ENCODE results near the gene TFR2. TPM values are rescaled to one million over a fixed set of nuclear protein-coding genes. Genes with fewer than 3 reads are reported as not detected.

Gene TFR2
- total RNA-seq, 1 experiment from 2014 or later = 5.7 TPM

DNA sequence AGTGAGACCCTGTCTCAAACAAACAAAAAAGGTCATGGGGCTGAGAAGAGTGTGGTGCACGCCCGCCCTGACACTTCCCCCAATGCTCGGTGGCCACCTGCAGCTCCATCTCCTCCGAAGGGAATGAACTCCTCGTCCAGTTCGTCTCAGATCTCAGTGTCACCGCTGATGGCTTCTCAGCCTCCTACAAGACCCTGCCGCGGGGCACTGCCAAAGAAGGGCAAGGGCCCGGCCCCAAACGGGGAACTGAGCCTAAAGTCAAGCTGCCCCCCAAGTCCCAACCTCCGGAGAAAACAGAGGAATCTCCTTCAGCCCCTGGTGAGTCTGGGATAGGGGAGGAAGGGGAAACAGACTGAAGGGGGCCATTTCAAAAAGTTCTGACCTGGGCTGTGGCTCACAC, 35.0 kb downstream of the TFR2 start:
- TF ChIP-seq, protein P1, sequence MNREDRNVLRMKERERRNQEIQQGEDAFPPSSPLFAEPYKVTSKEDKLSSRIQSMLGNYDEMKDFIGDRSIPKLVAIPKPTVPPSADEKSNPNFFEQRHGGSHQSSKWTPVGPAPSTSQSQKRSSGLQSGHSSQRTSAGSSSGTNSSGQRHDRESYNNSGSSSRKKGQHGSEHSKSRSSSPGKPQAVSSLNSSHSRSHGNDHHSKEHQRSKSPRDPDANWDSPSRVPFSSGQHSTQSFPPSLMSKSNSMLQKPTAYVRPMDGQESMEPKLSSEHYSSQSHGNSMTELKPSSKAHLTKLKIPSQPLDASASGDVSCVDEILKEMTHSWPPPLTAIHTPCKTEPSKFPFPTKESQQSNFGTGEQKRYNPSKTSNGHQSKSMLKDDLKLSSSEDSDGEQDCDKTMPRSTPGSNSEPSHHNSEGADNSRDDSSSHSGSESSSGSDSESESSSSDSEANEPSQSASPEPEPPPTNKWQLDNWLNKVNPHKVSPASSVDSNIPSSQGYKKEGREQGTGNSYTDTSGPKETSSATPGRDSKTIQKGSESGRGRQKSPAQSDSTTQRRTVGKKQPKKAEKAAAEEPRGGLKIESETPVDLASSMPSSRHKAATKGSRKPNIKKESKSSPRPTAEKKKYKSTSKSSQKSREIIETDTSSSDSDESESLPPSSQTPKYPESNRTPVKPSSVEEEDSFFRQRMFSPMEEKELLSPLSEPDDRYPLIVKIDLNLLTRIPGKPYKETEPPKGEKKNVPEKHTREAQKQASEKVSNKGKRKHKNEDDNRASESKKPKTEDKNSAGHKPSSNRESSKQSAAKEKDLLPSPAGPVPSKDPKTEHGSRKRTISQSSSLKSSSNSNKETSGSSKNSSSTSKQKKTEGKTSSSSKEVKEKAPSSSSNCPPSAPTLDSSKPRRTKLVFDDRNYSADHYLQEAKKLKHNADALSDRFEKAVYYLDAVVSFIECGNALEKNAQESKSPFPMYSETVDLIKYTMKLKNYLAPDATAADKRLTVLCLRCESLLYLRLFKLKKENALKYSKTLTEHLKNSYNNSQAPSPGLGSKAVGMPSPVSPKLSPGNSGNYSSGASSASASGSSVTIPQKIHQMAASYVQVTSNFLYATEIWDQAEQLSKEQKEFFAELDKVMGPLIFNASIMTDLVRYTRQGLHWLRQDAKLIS (CRISPR knock-in tag; IDR thresholded peaks at IDR 0.05; ENCODE audit: borderline replicate concordance) = no peak
- TF ChIP-seq, protein P2, sequence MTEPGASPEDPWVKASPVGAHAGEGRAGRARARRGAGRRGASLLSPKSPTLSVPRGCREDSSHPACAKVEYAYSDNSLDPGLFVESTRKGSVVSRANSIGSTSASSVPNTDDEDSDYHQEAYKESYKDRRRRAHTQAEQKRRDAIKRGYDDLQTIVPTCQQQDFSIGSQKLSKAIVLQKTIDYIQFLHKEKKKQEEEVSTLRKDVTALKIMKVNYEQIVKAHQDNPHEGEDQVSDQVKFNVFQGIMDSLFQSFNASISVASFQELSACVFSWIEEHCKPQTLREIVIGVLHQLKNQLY (CRISPR knock-in tag; IDR thresholded peaks at IDR 0.05) = no peak
- TF ChIP-seq TEAD4 (CRISPR knock-in tag; IDR thresholded peaks at IDR 0.05) = no peak
- TF ChIP-seq, protein P3, sequence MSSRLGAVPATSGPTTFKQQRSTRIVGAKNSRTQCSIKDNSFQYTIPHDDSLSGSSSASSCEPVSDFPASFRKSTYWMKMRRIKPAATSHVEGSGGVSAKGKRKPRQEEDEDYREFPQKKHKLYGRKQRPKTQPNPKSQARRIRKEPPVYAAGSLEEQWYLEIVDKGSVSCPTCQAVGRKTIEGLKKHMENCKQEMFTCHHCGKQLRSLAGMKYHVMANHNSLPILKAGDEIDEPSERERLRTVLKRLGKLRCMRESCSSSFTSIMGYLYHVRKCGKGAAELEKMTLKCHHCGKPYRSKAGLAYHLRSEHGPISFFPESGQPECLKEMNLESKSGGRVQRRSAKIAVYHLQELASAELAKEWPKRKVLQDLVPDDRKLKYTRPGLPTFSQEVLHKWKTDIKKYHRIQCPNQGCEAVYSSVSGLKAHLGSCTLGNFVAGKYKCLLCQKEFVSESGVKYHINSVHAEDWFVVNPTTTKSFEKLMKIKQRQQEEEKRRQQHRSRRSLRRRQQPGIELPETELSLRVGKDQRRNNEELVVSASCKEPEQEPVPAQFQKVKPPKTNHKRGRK (CRISPR knock-in tag; IDR thresholded peaks at IDR 0.05; ENCODE audit: borderline replicate concordance) = no peak
- TF ChIP-seq, protein P4, sequence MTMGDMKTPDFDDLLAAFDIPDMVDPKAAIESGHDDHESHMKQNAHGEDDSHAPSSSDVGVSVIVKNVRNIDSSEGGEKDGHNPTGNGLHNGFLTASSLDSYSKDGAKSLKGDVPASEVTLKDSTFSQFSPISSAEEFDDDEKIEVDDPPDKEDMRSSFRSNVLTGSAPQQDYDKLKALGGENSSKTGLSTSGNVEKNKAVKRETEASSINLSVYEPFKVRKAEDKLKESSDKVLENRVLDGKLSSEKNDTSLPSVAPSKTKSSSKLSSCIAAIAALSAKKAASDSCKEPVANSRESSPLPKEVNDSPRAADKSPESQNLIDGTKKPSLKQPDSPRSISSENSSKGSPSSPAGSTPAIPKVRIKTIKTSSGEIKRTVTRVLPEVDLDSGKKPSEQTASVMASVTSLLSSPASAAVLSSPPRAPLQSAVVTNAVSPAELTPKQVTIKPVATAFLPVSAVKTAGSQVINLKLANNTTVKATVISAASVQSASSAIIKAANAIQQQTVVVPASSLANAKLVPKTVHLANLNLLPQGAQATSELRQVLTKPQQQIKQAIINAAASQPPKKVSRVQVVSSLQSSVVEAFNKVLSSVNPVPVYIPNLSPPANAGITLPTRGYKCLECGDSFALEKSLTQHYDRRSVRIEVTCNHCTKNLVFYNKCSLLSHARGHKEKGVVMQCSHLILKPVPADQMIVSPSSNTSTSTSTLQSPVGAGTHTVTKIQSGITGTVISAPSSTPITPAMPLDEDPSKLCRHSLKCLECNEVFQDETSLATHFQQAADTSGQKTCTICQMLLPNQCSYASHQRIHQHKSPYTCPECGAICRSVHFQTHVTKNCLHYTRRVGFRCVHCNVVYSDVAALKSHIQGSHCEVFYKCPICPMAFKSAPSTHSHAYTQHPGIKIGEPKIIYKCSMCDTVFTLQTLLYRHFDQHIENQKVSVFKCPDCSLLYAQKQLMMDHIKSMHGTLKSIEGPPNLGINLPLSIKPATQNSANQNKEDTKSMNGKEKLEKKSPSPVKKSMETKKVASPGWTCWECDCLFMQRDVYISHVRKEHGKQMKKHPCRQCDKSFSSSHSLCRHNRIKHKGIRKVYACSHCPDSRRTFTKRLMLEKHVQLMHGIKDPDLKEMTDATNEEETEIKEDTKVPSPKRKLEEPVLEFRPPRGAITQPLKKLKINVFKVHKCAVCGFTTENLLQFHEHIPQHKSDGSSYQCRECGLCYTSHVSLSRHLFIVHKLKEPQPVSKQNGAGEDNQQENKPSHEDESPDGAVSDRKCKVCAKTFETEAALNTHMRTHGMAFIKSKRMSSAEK (CRISPR knock-in tag; IDR thresholded peaks at IDR 0.05; ENCODE audit: borderline replicate concordance) = no peak
- no peak for TF ChIP-seq ZNF138 (CRISPR knock-in tag; conservative IDR thresholded peaks at IDR 0.05)
- no peak for TF ChIP-seq ZNF317 (CRISPR knock-in tag; IDR thresholded peaks at IDR 0.05; ENCODE audit: borderline replicate concordance, low read depth)
- TF ChIP-seq, protein P5, sequence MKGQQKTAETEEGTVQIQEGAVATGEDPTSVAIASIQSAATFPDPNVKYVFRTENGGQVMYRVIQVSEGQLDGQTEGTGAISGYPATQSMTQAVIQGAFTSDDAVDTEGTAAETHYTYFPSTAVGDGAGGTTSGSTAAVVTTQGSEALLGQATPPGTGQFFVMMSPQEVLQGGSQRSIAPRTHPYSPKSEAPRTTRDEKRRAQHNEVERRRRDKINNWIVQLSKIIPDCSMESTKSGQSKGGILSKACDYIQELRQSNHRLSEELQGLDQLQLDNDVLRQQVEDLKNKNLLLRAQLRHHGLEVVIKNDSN (CRISPR knock-in tag; IDR thresholded peaks at IDR 0.05) = no peak
- no peak for TF ChIP-seq FOXJ3 (CRISPR knock-in tag; IDR thresholded peaks at IDR 0.05; ENCODE audit: borderline replicate concordance)
- TF ChIP-seq, protein P6, sequence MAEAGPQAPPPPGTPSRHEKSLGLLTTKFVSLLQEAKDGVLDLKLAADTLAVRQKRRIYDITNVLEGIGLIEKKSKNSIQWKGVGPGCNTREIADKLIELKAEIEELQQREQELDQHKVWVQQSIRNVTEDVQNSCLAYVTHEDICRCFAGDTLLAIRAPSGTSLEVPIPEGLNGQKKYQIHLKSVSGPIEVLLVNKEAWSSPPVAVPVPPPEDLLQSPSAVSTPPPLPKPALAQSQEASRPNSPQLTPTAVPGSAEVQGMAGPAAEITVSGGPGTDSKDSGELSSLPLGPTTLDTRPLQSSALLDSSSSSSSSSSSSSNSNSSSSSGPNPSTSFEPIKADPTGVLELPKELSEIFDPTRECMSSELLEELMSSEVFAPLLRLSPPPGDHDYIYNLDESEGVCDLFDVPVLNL (CRISPR knock-in tag; IDR thresholded peaks at IDR 0.05; ENCODE audit: borderline replicate concordance, low read depth) = no peak
- TF ChIP-seq, protein P7, sequence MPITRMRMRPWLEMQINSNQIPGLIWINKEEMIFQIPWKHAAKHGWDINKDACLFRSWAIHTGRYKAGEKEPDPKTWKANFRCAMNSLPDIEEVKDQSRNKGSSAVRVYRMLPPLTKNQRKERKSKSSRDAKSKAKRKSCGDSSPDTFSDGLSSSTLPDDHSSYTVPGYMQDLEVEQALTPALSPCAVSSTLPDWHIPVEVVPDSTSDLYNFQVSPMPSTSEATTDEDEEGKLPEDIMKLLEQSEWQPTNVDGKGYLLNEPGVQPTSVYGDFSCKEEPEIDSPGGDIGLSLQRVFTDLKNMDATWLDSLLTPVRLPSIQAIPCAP (CRISPR knock-in tag; IDR thresholded peaks at IDR 0.05) = no peak
- DNase-seq (ENCODE audit: low spot score) (no peak), ATAC-seq (no peak)
- Mint-ChIP-seq H3K36me3 (peaks cover 8% of the 10 kb centered on the region), H3K27me3 (ENCODE audit: low read depth) (peaks cover 13% of the 10 kb centered on the region), H3K4me1 (peaks cover 37% of the 10 kb centered on the region), H3K9me3 (no peaks in the 10 kb centered on the region), H3K27ac (no peak overlapping the region), H3K4me3 (peak overlapping the region; percentile 84)
- POLR2A ChIA-PET = interaction anchor here (1.0 to 1.8 kb wide), 3 partner anchors 20 to 99 kb away, joined by 3 to 6 read pairs (median 4); partner anchors contain the start of genes FBXO24, LRCH4 and POP7
- CTCF ChIA-PET = interaction anchor here (0.6 to 5.8 kb wide), 9 partner anchors 17 to 150 kb away, joined by 3 to 67 read pairs (median 4); partner anchors contain the start of genes FBXO24 and LRCH4
